Measurements from ENCODE around the gene TMEM204.

TMEM204 gene

GRCh38 chr16:1580956-1581355 lies 47.5 kb downstream of the TMEM204 start:
- TF ChIP-seq, protein P1, sequence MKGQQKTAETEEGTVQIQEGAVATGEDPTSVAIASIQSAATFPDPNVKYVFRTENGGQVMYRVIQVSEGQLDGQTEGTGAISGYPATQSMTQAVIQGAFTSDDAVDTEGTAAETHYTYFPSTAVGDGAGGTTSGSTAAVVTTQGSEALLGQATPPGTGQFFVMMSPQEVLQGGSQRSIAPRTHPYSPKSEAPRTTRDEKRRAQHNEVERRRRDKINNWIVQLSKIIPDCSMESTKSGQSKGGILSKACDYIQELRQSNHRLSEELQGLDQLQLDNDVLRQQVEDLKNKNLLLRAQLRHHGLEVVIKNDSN (IDR thresholded peaks at IDR 0.05) = no peak
- TF ChIP-seq CREB1 (IDR thresholded peaks at IDR 0.05; ENCODE audit: low read depth) = no peak
- TF ChIP-seq MAX (IDR thresholded peaks at IDR 0.05) = no peak
- TF ChIP-seq EGR1 (IDR thresholded peaks at IDR 0.05) = no peak
- no peak for TF ChIP-seq ZBTB7A (IDR thresholded peaks at IDR 0.05; ENCODE audit: low read depth)

GRCh38 chr16:1581804-1582203 lies 48.3 kb downstream of the TMEM204 start:
- TF ChIP-seq TEAD4 (IDR thresholded peaks at IDR 0.05) (no peak), CEBPB (IDR thresholded peaks at IDR 0.05) (no peak), CREB1 (IDR thresholded peaks at IDR 0.05; ENCODE audit: low read depth) (no peak), MAX (IDR thresholded peaks at IDR 0.05) (no peak), EGR1 (IDR thresholded peaks at IDR 0.05) (no peak), RAD21 (IDR thresholded peaks at IDR 0.05; ENCODE audit: low read depth) (no peak), REST (IDR thresholded peaks at IDR 0.05; ENCODE audit: low read depth) (no peak), TCF12 (IDR thresholded peaks at IDR 0.05; ENCODE audit: low read depth) (no peak), NFIC (IDR thresholded peaks at IDR 0.05) (no peak), YY1 (IDR thresholded peaks at IDR 0.05; ENCODE audit: low read depth) (no peak), ZBTB7A (IDR thresholded peaks at IDR 0.05; ENCODE audit: low read depth) (no peak), FOXM1 (IDR thresholded peaks at IDR 0.05; ENCODE audit: borderline replicate concordance, low read depth) (no peak), EP300 (IDR thresholded peaks at IDR 0.05; ENCODE audit: borderline replicate concordance) (no peak), TAF1 (IDR thresholded peaks at IDR 0.05; ENCODE audit: low read depth) (no peak)
- TF ChIP-seq, protein P1 (IDR thresholded peaks at IDR 0.05) = no peak

- no peak for TF ChIP-seq EP300 (IDR thresholded peaks at IDR 0.05; ENCODE audit: borderline replicate concordance)
- no peak for TF ChIP-seq TCF12 (IDR thresholded peaks at IDR 0.05; ENCODE audit: low read depth)
- no peak for TF ChIP-seq ZBTB7A (IDR thresholded peaks at IDR 0.05; ENCODE audit: low read depth)
- TF ChIP-seq FOXM1 (IDR thresholded peaks at IDR 0.05; ENCODE audit: borderline replicate concordance, low read depth) = no peak
Observed at GRCh38 chr16:1583180-1583579, 49.7 kb downstream of the TMEM204 start.

DNA sequence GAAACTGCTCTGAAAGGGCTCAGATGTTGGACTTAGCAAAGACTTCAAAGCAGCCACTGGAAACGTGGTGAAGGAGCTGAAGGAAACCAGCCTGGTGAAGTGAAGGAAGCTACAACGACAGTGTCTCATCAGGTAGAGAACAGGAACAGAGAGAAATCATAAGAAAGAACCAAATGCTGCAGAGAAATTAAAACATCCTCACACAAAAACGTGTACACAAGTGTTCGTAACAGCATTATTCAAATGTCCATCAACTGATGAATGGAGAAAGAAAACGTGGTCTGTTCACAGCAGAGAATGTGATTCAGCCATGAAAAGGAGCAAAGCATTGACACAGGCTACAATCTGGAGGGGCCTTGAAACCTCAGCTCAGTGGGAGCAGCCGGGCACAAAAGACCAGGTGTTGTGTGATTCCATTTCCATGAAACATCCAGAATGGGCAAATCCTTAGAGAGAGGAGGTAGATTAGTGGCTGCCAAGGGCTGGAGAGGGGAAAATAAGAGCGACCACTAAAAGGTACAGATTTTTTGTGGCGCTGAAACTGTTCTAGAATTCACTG lies 51.5 kb downstream of the TMEM204 start:
- no peak for TF ChIP-seq CEBPB (IDR thresholded peaks at IDR 0.05)
- no peak for TF ChIP-seq NFIC (IDR thresholded peaks at IDR 0.05)

DNA sequence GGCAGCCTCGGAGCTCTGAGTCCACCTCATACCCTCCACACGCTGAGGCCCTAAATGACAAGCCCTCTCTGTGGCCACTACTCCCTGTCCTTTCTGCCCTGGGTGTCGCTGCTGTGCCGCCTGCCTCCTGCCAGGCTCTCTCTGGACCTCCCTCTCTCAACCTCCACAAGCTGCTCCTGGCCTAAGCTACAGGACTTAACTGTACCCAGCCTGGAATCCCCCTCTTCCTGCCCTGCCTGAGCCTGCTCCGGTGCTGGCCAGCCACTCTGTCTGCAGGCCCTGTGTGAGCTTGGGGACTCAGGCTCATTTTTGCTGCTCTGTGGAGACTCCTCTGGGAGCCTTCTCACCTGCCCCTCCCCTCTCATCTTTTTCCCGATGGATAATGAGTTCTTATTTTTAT lies 56.9 kb downstream of the TMEM204 start:
- TF ChIP-seq CEBPB (IDR thresholded peaks at IDR 0.05) (no peak), FOXM1 (IDR thresholded peaks at IDR 0.05; ENCODE audit: borderline replicate concordance, low read depth) (no peak), RAD21 (IDR thresholded peaks at IDR 0.05; ENCODE audit: low read depth) (no peak), EP300 (IDR thresholded peaks at IDR 0.05; ENCODE audit: borderline replicate concordance) (no peak), TAF1 (IDR thresholded peaks at IDR 0.05; ENCODE audit: low read depth) (no peak), REST (IDR thresholded peaks at IDR 0.05; ENCODE audit: low read depth) (no peak), YY1 (IDR thresholded peaks at IDR 0.05; ENCODE audit: low read depth) (no peak), EGR1 (IDR thresholded peaks at IDR 0.05) (no peak), ZBTB7A (IDR thresholded peaks at IDR 0.05; ENCODE audit: low read depth) (no peak), TCF12 (IDR thresholded peaks at IDR 0.05; ENCODE audit: low read depth) (no peak), CREB1 (IDR thresholded peaks at IDR 0.05; ENCODE audit: low read depth) (no peak), NFIC (IDR thresholded peaks at IDR 0.05) (no peak), MAX (IDR thresholded peaks at IDR 0.05) (no peak), TEAD4 (IDR thresholded peaks at IDR 0.05) (no peak)
- TF ChIP-seq, protein P1 (IDR thresholded peaks at IDR 0.05) = no peak

All from Ishikawa (cell line).